Measurements from ENCODE around the gene FGD6.
A peak's percentile ranks its signal among the peaks of the same experiment; 100 is the strongest.
"Not testable (repeated sequence)": the region's sequence is repeated elsewhere in the genome, so short reads cannot be mapped to it uniquely, and the experiment has no call there.

FGD6 gene

GRCh38 chr12:95105540-95105939 is 111.7 kb downstream of the FGD6 start:
- TF ChIP-seq, protein P1, sequence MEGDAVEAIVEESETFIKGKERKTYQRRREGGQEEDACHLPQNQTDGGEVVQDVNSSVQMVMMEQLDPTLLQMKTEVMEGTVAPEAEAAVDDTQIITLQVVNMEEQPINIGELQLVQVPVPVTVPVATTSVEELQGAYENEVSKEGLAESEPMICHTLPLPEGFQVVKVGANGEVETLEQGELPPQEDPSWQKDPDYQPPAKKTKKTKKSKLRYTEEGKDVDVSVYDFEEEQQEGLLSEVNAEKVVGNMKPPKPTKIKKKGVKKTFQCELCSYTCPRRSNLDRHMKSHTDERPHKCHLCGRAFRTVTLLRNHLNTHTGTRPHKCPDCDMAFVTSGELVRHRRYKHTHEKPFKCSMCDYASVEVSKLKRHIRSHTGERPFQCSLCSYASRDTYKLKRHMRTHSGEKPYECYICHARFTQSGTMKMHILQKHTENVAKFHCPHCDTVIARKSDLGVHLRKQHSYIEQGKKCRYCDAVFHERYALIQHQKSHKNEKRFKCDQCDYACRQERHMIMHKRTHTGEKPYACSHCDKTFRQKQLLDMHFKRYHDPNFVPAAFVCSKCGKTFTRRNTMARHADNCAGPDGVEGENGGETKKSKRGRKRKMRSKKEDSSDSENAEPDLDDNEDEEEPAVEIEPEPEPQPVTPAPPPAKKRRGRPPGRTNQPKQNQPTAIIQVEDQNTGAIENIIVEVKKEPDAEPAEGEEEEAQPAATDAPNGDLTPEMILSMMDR (IDR thresholded peaks at IDR 0.05; ENCODE audit: low read depth, low read length, missing control alignments): no peak
- H3K4me3 ChIP-seq (ENCODE audit: low read depth, low read length): no peak overlapping the region
- in situ Hi-C loops (cut with HindIII; ENCODE audit: low sequenced_read_pairs): loop anchor here (25.0 kb wide), 1 partner anchor 432 kb away; no protein-coding TSS in a partner anchor
- no peak for DNase-seq (ENCODE audit: low read depth)

GRCh38 chr12:95104919-95105452 is 112.3 kb downstream of the FGD6 start:
- TF ChIP-seq, protein P1 (IDR thresholded peaks at IDR 0.05; ENCODE audit: low read depth, low read length, missing control alignments): no peak

DNA sequence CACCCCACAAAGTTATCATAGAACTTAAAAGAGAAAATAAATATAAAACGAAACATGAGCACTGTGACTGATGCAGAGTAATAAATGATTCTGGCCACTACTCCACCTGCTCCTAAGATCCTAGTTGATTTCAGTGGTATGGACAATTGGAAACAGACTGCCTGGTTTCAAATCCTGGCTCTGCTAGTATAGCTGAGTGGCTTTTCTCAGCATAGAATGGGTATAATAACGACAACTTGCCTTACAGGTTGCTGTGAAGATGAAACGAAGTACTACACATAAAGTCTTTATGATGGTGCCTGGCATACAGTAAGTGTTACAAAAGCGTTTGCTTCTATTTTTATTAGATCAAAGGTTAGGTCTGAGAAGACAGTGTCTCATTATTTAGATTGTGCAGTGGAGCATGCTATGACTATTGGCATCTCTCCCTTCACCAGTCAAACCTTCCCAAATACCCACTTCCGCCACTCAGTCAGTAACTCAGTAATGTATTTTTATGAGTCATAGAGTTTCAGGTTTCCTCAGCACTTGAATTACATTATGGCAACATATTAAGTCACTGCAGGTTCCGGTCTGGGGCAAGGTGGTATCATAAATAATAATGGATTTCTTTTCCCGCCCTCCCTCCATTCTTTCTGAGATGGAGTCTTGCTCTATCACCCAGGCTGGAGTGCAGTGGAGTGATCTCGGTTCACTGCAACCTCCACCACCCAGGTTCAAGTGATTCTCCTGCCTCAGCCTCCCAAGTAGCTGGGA is 114.2 kb downstream of the FGD6 start:
- TF ChIP-seq, protein P1 (IDR thresholded peaks at IDR 0.05; ENCODE audit: low read depth, low read length, missing control alignments): no peak
- peak; percentile 61 for DNase-seq (ENCODE audit: low read depth)
- in situ Hi-C loops (cut with HindIII; ENCODE audit: low sequenced_read_pairs): loop anchor here (25.0 kb wide), 1 partner anchor 434 kb away; no protein-coding TSS in a partner anchor
- H3K4me3 ChIP-seq (ENCODE audit: low read depth, low read length): no peak overlapping the region

More at GRCh38 chr12:95104919-95105452, 112.3 kb downstream of the FGD6 start:
- H3K4me3 ChIP-seq (ENCODE audit: low read depth, low read length): no peak overlapping the region
- no peak for DNase-seq (ENCODE audit: low read depth)
- in situ Hi-C loops (cut with HindIII; ENCODE audit: low sequenced_read_pairs): loop anchor here (25.0 kb wide), 1 partner anchor 432 kb away; no protein-coding TSS in a partner anchor

GRCh38 chr12:95101957-95102356 is 115.3 kb downstream of the FGD6 start:
- not testable (repeated sequence) for H3K4me3 ChIP-seq (ENCODE audit: low read depth, low read length); DNase-seq (ENCODE audit: low read depth)
- in situ Hi-C loops (cut with HindIII; ENCODE audit: low sequenced_read_pairs): loop anchor here (25.0 kb wide), 1 partner anchor 435 kb away; no protein-coding TSS in a partner anchor

DNA sequence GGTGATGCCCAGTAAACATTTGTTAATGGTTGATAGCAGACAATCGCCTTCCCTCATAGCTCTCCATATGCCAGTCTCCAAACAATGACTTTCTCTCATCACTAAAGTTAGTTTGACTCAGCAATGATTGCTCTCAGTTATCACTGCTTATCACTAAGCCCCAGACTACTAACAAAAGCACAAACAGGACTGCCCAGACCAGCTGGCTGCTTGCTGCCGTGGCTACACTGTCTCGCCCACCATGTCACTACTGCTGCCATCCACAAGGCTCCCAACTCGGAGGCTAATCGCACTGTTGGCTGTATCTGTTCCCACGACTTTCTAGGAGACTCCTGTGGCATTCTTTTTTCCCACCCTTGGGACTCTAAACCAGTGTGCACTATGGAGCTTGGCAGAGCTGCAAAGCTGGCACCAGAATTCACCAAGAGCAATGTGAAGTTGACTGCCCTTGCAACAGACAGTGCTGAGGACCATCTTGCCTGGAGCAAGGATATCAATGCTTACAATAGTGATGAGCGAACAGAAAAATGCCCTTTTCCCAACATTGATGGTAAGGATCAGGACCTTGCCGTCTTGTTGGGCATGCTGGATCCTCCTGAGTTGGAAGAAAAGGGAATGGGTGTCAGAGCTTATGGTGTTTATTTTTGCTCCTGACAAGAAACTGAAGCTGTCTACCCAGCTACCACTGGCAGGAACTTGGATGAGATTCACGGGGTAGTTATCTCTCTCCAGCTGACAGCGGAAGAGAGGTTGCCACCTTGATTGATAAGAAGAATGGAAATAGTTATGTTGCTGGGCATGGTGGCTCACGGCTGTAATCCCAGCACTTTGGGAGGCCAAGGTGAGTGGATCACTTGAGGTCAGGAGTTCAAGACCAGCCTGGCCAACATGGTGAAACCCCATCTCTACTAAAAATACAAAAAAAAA is 116.7 kb downstream of the FGD6 start:
- no peak for DNase-seq (ENCODE audit: low read depth)
- TF ChIP-seq, protein P1 (IDR thresholded peaks at IDR 0.05; ENCODE audit: low read depth, low read length, missing control alignments): no peak
- in situ Hi-C loops (cut with HindIII; ENCODE audit: low sequenced_read_pairs): loop anchor here (25.0 kb wide), 1 partner anchor 437 kb away; no protein-coding TSS in a partner anchor
- H3K4me3 ChIP-seq (ENCODE audit: low read depth, low read length): no peak overlapping the region

GRCh38 chr12:95099270-95099790 is 117.9 kb downstream of the FGD6 start:
- TF ChIP-seq, protein P1 (IDR thresholded peaks at IDR 0.05; ENCODE audit: low read depth, low read length, missing control alignments): no peak
- no peak overlapping the region for H3K4me3 ChIP-seq (ENCODE audit: low read depth, low read length)
- no peak for DNase-seq (ENCODE audit: low read depth)
- in situ Hi-C loops (cut with HindIII; ENCODE audit: low sequenced_read_pairs): no loop called here
